Vagina (tissue), 2 donors: ENCODE data around the gene TBC1D25. TPM values are rescaled to one million over a fixed set of nuclear protein-coding genes. Genes with fewer than 3 reads are reported as not detected.

Experiments used
- DNase-seq, 2 donors: peaks; one replicate each; pipeline ENCODE4 v3.0.0-alpha.2; 2017; ENCODE audit errors: extremely low spot score in 2 of 2
- H3K27ac ChIP-seq: fragments of 200-600 bp; sonication (generic); one replicate; pipeline ENCODE4 v1.5.1; 2019
- H3K27me3 ChIP-seq: fragments of 200-600 bp; sonication (generic); one replicate; pipeline ENCODE4 v1.5.1; 2019
- H3K36me3 ChIP-seq, 2 donors: fragments of 200-600 bp; sonication (generic); one replicate each; pipeline ENCODE4 v1.5.1; 2017 to 2019
- H3K4me1 ChIP-seq: fragments of 200-600 bp; sonication (generic); one replicate; pipeline ENCODE4 v1.5.1; 2019
- H3K4me3 ChIP-seq, 2 donors: fragments of 200-600 bp; sonication (generic); 1 replicate in 1 of 2; 2 replicates in 1 of 2; pipeline ENCODE4 v1.5.1; 2016 to 2019
- H3K9me3 ChIP-seq: fragments of 200-600 bp; sonication (generic); one replicate; pipeline ENCODE4 v1.5.1; 2019
- POLR2A ChIP-seq, 2 donors: fragments of 450-650 bp; IDR thresholded peaks; one replicate each; pipeline ENCODE4 v1.6.1; 2017; ENCODE audit warnings: antibody characterized with exemption in 2 of 2, mild to moderate bottlenecking in 2 of 2, moderate library complexity in 2 of 2
- POLR2AphosphoS5 ChIP-seq, 2 donors: sonication (generic); formaldehyde crosslinking; IDR thresholded peaks; one replicate each; pipeline ENCODE4 v1.9.0; 2017; ENCODE audit warnings: antibody characterized with exemption in 2 of 2, mild to moderate bottlenecking in 2 of 2, low read depth in 1 of 2; ENCODE audit not compliant: insufficient read depth in 1 of 2
- intact Hi-C: fragments of 100-400 bp; cut with DNase I; formaldehyde crosslinking; loops from one replicate; pipeline ENCODE4 v1.15.1; 2023
- total RNA-seq: library from RNA; depleted of rRNA; stranded (reverse); fragments of >200 nt; gene quantifications from one replicate; pipeline ENCODE4 v1.2.3, GENCODE V29; 2016
- TF ChIP-seq, protein P1 (sequence below), 3 experiments: fragments of 450-650 bp in 2 of 3; fragments of 200-600 bp in 1 of 3; sonication (generic) in 1 of 3; IDR thresholded peaks; one replicate each; pipeline ENCODE4 v1.5.1; 2017 to 2019; ENCODE audit warnings: antibody characterized with exemption in 3 of 3, mild to moderate bottlenecking in 2 of 3, moderate library complexity in 2 of 3

TBC1D25 gene, protein sequence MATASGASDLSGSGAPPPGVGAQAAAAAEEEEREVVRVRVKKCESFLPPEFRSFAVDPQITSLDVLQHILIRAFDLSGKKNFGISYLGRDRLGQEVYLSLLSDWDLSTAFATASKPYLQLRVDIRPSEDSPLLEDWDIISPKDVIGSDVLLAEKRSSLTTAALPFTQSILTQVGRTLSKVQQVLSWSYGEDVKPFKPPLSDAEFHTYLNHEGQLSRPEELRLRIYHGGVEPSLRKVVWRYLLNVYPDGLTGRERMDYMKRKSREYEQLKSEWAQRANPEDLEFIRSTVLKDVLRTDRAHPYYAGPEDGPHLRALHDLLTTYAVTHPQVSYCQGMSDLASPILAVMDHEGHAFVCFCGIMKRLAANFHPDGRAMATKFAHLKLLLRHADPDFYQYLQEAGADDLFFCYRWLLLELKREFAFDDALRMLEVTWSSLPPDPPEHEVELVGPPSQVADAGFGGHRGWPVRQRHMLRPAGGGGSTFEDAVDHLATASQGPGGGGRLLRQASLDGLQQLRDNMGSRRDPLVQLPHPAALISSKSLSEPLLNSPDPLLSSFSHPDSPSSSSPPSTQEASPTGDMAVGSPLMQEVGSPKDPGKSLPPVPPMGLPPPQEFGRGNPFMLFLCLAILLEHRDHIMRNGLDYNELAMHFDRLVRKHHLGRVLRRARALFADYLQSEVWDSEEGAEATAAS
- total RNA-seq: 13.8 TPM

DNA sequence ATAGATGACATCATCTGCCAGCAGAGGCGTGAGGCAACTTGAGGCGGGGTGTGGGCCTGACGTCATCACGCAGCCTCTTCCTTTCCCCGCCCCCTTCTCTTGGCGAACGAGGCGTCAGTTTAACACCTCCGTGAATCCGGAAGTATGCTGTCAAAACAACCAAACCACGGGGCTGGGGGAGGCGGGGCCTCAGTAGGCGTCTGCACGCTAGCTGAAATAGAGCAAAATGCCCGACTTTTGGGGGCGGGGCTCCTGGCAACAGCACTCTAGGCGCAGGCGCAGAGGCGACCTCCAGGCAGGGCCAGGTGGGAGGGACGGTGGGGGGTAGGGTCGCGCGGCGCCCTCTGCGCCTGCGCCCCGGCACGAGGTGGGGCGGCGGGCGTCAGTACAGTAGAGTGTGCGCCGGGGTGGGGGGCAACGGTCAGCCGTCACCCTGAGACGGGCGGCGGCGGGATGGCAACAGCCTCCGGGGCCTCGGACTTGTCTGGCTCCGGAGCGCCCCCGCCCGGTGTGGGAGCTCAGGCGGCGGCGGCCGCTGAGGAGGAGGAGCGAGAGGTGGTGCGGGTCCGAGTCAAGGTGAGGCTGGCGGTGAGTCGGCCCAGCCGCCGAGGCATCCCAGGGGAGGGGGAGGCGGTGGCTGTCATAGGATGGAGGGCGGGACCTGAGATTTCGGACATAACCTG, at the start of gene TBC1D25:
TSS of gene TBC1D25 (plus strand) at position 370 of the 683 bp plus-strand sequence. CDS start at position 454, 84 bp downstream.
- H3K4me3 ChIP-seq: peak within 1 kb of the TSS; percentile 58 to 63
- peaks cover 11% of the 10 kb centered on the region for H3K4me1 ChIP-seq
- no peaks in the 10 kb centered on the region for H3K36me3 ChIP-seq
- DNase-seq: peak in 1 of 2 donors; percentile 97
- H3K9me3 ChIP-seq: no peaks in the 10 kb centered on the region
- TF ChIP-seq POLR2A (IDR thresholded peaks at IDR 0.05) (peak in 1 of 2 donors; percentile 23), POLR2AphosphoS5 (IDR thresholded peaks at IDR 0.05; ENCODE audit: insufficient read depth in 1 of 2, low read depth in 1 of 2) (peak; percentile 75 to 78)
- TF ChIP-seq, protein P1, sequence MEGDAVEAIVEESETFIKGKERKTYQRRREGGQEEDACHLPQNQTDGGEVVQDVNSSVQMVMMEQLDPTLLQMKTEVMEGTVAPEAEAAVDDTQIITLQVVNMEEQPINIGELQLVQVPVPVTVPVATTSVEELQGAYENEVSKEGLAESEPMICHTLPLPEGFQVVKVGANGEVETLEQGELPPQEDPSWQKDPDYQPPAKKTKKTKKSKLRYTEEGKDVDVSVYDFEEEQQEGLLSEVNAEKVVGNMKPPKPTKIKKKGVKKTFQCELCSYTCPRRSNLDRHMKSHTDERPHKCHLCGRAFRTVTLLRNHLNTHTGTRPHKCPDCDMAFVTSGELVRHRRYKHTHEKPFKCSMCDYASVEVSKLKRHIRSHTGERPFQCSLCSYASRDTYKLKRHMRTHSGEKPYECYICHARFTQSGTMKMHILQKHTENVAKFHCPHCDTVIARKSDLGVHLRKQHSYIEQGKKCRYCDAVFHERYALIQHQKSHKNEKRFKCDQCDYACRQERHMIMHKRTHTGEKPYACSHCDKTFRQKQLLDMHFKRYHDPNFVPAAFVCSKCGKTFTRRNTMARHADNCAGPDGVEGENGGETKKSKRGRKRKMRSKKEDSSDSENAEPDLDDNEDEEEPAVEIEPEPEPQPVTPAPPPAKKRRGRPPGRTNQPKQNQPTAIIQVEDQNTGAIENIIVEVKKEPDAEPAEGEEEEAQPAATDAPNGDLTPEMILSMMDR (IDR thresholded peaks at IDR 0.05): no peak
- H3K27me3 ChIP-seq: no peaks in the 10 kb centered on the region
- H3K27ac ChIP-seq: peak within 1 kb of the TSS; percentile 93
- intact Hi-C loops: no loop called here

GRCh38 chrX:48489892-48490291, 49.6 kb upstream of the TBC1D25 start:
- no peak overlapping the region for H3K27ac ChIP-seq
- intact Hi-C loops: no loop called here
- H3K27me3 ChIP-seq: no peaks in the 10 kb centered on the region

GRCh38 chrX:48490661-48491060, 48.9 kb upstream of the TBC1D25 start:
- Histone ChIP-seq H3K4me1 (no peaks in the 10 kb centered on the region), H3K9me3 (no peaks in the 10 kb centered on the region), H3K27me3 (no peaks in the 10 kb centered on the region), H3K36me3 (no peaks in the 10 kb centered on the region), H3K27ac (no peak overlapping the region), H3K4me3 (no peak overlapping the region)
- intact Hi-C loops: no loop called here
- DNase-seq: no peak
- no peak for TF ChIP-seq POLR2AphosphoS5 (IDR thresholded peaks at IDR 0.05; ENCODE audit: insufficient read depth in 1 of 2, low read depth in 1 of 2)
- TF ChIP-seq, protein P1 (IDR thresholded peaks at IDR 0.05): no peak
- TF ChIP-seq POLR2A (IDR thresholded peaks at IDR 0.05): no peak

More at GRCh38 chrX:48489892-48490291, 49.6 kb upstream of the TBC1D25 start:
- TF ChIP-seq, protein P1 (IDR thresholded peaks at IDR 0.05): no peak
- TF ChIP-seq POLR2A (IDR thresholded peaks at IDR 0.05) (no peak), POLR2AphosphoS5 (IDR thresholded peaks at IDR 0.05; ENCODE audit: insufficient read depth in 1 of 2, low read depth in 1 of 2) (no peak)
- no peaks in the 10 kb centered on the region for H3K9me3 ChIP-seq
- no peaks in the 10 kb centered on the region for H3K36me3 ChIP-seq
- no peak overlapping the region for H3K4me3 ChIP-seq
- no peaks in the 10 kb centered on the region for H3K4me1 ChIP-seq
- no peak for DNase-seq

GRCh38 chrX:48491809-48492208, 47.7 kb upstream of the TBC1D25 start:
- DNase-seq: no peak
- intact Hi-C loops: no loop called here
- TF ChIP-seq POLR2A (IDR thresholded peaks at IDR 0.05): no peak
- TF ChIP-seq, protein P1 (IDR thresholded peaks at IDR 0.05): no peak
- TF ChIP-seq POLR2AphosphoS5 (IDR thresholded peaks at IDR 0.05; ENCODE audit: insufficient read depth in 1 of 2, low read depth in 1 of 2): no peak
- Histone ChIP-seq H3K27me3 (no peaks in the 10 kb centered on the region), H3K27ac (no peak overlapping the region), H3K4me3 (no peak overlapping the region), H3K4me1 (no peaks in the 10 kb centered on the region), H3K9me3 (no peaks in the 10 kb centered on the region), H3K36me3 (no peaks in the 10 kb centered on the region)
